Immature natural killer cell (primary cell): ENCODE data around the gene SMTNL2. TPM values are rescaled to one million over a fixed set of nuclear protein-coding genes. Genes with fewer than 3 reads are reported as not detected.
"Not testable (repeated sequence)": the region's sequence is repeated elsewhere in the genome, so short reads cannot be mapped to it uniquely, and the experiment has no call there.

Experiments used
- DNase-seq, 3 donors: peaks; one replicate each; pipeline ENCODE4 v3.0.0; 2022; ENCODE audit warnings: mixed read lengths in 1 of 3
- H3K27ac Mint-ChIP-seq, 6 donors: one replicate each; pipeline ENCODE4 v1.8.0; 2020; ENCODE audit warnings: mixed read lengths in 6 of 6, mild to moderate bottlenecking in 5 of 6, inconsistent platforms in 4 of 6, moderate library complexity in 3 of 6
- H3K27me3 Mint-ChIP-seq, 3 donors: one replicate each; pipeline ENCODE4 v1.8.0; 2020 to 2021; ENCODE audit warnings: low read depth in 3 of 3, mild to moderate bottlenecking in 3 of 3, mixed read lengths in 3 of 3, moderate library complexity in 3 of 3, inconsistent platforms in 1 of 3
- H3K36me3 Mint-ChIP-seq, 3 donors: one replicate each; pipeline ENCODE4 v1.8.0; 2020; ENCODE audit warnings: mixed read lengths in 3 of 3, inconsistent platforms in 2 of 3, mild to moderate bottlenecking in 2 of 3
- H3K4me1 Mint-ChIP-seq, 2 donors: one replicate each; pipeline ENCODE4 v1.8.0; 2020; ENCODE audit warnings: inconsistent platforms in 2 of 2, mild to moderate bottlenecking in 2 of 2, mixed read lengths in 2 of 2, moderate library complexity in 1 of 2
- H3K4me3 Mint-ChIP-seq, 5 donors: one replicate each; pipeline ENCODE4 v1.8.0; 2020; ENCODE audit warnings: mild to moderate bottlenecking in 5 of 5, mixed read lengths in 5 of 5, inconsistent platforms in 3 of 5, moderate library complexity in 3 of 5
- H3K9me3 Mint-ChIP-seq, 6 donors: one replicate each; pipeline ENCODE4 v1.8.0; 2020; ENCODE audit warnings: mild to moderate bottlenecking in 6 of 6, mixed read lengths in 6 of 6, inconsistent platforms in 4 of 6, moderate library complexity in 3 of 6
- polyA plus RNA-seq, 3 donors: library from polyadenylated mRNA; unstranded; fragments of 300-500 nt; fragmentation: Illumina TruSeq; gene quantifications; one replicate each; pipeline ENCODE4 v1.2.3, GENCODE V29; 2021

The SMTNL2 gene
- polyA plus RNA-seq, 3 donors from 2014 or later = not detected

DNA sequence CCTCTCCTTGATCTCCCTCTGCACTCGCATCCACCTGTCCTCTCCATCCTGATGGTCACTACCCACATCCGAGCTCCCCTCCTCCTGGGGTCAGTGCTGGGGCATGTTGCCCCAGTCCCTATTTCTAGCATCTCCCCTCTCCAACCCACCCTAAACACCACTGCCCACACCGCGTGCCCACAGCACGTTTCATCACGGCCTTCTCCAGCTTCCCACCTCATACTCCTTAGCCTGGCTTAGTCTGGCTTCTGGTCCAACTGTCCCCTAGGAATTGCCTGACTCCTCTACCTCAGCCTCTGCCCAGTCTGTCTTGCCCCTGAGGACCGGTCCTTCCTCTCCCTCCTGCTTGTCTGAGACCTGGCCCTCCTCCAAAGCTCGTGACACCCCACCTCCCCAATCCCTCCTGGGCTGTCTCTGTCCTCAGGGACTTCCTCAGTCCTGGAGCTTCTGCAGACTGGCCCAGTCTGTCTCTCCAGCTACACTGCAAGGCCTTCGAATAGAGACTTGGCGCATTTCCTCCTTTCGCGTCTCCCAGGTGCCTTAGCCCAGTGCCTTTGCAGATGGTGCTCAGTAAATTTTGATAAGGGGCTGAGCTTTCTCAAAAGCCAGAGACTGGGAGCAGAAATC is 52.3 kb downstream of the SMTNL2 start:
- Mint-ChIP-seq H3K4me3 (no peak overlapping the region), H3K4me1 (peaks cover 0 to 1% of the 10 kb centered on the region in 2 donors), H3K36me3 (no peaks in the 10 kb centered on the region), H3K27ac (no peak overlapping the region), H3K27me3 (peaks cover 8 to 26% (median 19%) of the 10 kb centered on the region in 3 donors), H3K9me3 (peaks cover 0 to 2% (median 0%) of the 10 kb centered on the region in 6 donors)
- no peak for DNase-seq

DNA sequence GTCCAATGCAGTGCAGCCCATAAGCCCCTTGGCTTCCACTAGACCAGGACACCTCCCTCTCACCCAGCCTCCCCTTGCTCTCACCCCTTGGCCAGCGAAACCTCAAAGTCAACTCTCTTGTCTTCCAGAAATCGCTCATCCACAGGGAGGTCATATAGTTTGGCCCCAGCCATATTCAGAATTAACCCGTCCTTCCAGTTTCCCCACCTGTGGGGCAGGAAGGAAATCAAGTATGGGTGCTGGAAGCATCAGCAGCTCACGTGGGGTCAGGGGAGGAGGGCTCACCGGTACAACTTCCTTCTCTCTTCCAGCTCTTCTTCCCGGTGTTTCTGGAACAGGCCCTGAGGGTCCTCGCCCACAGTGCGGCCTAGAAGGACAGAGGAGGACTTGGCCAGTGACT is 54.4 kb downstream of the SMTNL2 start:
- not testable (repeated sequence) for H3K27ac Mint-ChIP-seq, H3K4me1 Mint-ChIP-seq, H3K36me3 Mint-ChIP-seq, H3K4me3 Mint-ChIP-seq, H3K9me3 Mint-ChIP-seq, DNase-seq
- H3K27me3 Mint-ChIP-seq = peaks cover 16 to 28% (median 25%) of the 10 kb centered on the region in 3 donors

DNA sequence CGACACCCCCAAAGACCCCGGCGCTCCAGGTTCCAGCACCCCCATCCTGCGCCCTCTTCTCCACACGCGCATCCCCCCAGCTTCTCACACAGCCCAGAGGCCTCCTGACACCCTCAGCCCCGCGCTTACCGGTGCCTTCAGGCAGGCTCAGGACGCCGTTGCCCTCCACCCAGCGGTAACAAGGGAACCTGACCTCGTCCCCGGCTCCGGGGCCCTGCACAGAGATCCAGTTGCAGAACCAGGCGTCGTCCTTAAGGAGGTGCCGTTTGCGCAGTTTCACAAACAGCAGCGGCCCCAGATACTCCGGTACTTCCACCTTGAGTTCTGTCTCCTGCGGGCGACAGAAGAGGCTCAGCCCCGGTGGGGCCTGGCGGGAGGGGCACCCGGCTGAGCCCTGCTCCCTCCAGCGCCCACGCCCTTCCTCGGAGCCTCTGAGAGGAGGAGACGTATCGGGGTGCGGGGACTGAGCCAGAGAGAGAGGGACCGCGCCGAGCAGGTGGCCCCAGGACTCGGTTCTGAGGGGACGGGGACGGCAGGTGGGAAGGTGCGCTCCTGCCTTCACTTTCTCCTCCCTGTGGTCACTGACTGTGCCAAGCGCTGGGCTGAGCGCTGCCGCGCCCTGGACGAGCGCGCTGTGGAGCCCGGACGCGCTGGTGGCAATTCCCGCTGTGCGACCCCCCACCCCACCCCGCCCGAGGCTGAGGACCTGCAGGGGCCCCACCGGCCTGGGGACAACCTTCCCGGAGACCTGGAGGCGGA is 55.2 kb downstream of the SMTNL2 start:
- peaks cover 12 to 34% (median 26%) of the 10 kb centered on the region in 3 donors for H3K27me3 Mint-ChIP-seq
- not testable (repeated sequence) for H3K36me3 Mint-ChIP-seq, DNase-seq, H3K4me3 Mint-ChIP-seq, H3K4me1 Mint-ChIP-seq, H3K9me3 Mint-ChIP-seq, H3K27ac Mint-ChIP-seq

DNA sequence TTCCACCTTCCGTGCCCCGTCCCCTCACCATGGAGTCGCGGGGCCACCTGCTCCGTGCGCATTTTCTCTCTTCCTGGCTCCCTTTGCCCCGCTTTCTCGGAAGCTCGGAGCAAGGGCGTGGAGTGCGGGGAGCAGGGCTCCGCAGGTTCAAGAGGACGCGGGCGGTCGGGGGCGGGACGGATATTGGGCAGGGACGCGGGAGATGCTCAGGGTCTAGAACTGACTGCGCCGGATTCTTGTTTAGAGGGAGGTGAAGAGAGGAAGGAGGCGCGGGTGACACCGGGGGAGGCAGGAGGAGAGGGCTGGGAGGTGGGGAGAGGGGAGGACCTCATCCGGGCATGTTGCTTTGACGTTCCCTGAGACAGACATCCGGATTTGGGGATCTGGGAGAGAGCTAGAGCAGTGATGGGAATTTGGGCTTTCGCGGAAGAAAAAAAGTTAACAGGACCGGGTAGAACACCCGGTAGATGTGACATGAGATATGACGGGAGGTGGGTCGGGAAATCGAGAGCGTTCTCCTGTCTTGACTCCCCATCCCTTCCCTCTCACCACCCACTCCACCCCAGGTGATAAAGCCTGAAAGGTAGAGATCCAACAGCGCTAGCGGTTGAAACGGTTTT is 56.4 kb downstream of the SMTNL2 start:
- H3K9me3 Mint-ChIP-seq, H3K4me1 Mint-ChIP-seq, H3K27ac Mint-ChIP-seq, DNase-seq, H3K36me3 Mint-ChIP-seq, H3K4me3 Mint-ChIP-seq: not testable (repeated sequence)
- H3K27me3 Mint-ChIP-seq = peaks cover 17 to 31% (median 26%) of the 10 kb centered on the region in 3 donors

DNA sequence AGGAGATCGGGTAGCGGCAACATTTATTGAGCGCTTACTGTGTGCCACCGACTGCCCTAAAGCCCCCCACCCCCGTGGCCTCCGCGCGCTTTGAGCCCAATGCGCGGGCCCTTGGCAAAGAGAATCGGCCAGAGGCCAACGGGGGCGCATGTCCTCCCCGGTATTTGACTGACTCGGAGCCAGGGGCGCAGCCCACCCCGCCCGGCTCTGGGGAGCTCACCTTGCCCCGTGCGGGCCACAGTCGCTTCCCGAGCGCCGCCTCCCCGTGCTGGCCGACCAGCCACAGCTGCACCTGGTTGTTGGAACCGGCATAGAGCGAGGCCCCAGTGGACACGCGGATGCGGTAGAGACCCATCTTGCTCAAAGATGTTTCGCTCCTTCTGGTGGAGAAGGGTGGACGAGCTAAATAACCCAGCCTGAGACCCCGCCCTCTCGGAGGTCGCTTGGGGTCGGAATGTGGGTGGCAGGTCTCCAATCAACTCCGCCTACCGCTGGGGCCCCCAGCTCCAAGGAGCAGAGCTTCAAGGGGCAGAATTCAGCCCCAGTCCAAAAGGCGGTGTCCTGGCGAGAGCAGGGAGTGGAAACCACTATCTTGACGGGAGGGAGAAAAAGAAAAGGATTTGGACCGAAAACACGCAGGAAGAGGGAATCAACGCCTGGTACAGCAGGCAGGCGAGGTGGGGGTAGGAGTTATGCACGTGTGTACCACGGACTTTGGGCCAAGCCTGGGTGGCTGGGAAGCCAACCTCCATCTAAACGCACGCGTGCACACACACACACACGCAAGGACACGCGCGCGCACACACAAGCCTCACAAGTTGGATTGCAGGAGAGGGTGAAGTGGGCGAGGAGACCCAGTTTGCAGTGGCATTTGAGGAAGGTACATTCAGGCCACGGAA is 57.2 kb downstream of the SMTNL2 start, which contains the start of gene ALOX15:
ALOX15 (minus strand) TSS at position 382 of the 899 bp plus-strand sequence; CDS start at position 355, 27 bp downstream.
- H3K4me1 Mint-ChIP-seq = peaks cover 0 to 1% of the 10 kb centered on the region in 2 donors
- no peaks in the 10 kb centered on the region for H3K36me3 Mint-ChIP-seq
- H3K9me3 Mint-ChIP-seq = peaks cover 0 to 3% (median 0%) of the 10 kb centered on the region in 6 donors
- H3K27ac Mint-ChIP-seq = no peak within 1 kb of the TSS
- peaks cover 17 to 30% (median 25%) of the 10 kb centered on the region in 3 donors for H3K27me3 Mint-ChIP-seq
- no peak within 1 kb of the TSS for H3K4me3 Mint-ChIP-seq
- no peak for DNase-seq

DNA sequence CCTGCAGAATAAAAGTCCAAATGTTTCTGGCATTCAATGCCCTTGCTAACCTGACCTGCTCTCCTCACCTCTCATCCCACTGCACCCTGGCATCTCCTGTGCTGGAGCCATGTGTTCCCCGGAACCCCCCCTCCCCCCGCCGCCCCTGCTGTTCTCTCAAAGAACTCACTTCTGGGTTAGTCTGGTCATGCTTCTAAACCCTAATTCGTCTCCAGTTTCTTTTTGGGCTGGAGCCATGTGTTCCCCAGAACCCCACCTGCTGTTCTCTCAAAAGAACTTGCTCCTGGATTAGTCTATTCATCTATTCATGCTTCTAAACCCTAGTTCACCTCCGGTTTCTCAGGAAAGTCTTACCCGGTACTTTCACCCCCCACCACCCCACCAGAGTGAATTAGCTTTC is 58.0 kb downstream of the SMTNL2 start:
- H3K4me3 Mint-ChIP-seq = no peak overlapping the region
- DNase-seq = no peak
- no peak overlapping the region for H3K27ac Mint-ChIP-seq
- H3K36me3 Mint-ChIP-seq = no peaks in the 10 kb centered on the region
- H3K4me1 Mint-ChIP-seq = peaks cover 0 to 1% of the 10 kb centered on the region in 2 donors
- peaks cover 17 to 30% (median 23%) of the 10 kb centered on the region in 3 donors for H3K27me3 Mint-ChIP-seq
- H3K9me3 Mint-ChIP-seq = peaks cover 0 to 3% (median 0%) of the 10 kb centered on the region in 6 donors

DNA sequence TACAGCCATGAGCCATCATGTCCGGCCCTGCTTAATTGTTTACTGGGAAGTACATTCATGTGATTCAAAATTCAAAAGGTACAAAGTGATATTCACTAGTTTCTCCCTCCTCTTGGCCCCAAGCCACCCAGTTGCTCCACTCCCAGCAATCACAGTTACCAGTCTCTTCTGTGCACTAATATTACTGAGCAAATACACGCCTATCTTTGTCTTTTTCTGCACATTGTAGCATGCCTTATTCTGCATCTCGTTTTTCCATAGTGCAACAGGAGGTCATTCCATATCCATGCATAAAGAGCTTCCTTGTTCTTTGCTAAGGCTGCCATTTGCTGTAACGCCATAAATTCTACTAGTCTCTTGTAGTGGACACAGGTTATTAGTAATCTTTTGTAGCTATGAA is 59.3 kb downstream of the SMTNL2 start:
- Mint-ChIP-seq H3K4me3 (no peak overlapping the region), H3K4me1 (peaks cover 0 to 1% of the 10 kb centered on the region in 2 donors), H3K27me3 (peaks cover 17 to 26% (median 22%) of the 10 kb centered on the region in 3 donors), H3K36me3 (no peaks in the 10 kb centered on the region), H3K9me3 (peaks cover 0 to 3% (median 0%) of the 10 kb centered on the region in 6 donors), H3K27ac (no peak overlapping the region)
- DNase-seq = no peak

DNA sequence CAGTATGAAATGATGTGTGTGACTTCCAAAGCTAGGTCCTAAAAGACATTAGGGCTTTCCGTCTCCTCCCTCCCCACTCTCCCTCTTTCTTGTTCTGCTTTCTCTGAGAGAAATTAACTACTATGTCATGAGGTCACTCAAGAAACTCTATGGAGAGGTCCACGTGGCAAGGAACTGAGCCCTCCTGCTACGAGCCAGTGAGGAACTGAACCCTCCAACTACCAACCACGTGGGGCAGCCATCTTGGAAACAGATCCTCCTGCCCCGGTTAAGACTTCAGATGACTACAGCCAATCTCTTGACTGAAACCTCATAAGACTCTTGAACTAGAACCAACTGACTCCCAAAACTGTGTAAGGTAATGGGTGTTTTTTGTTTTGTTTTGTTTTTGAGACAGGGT is 61.3 kb downstream of the SMTNL2 start:
- peaks cover 17 to 24% (median 23%) of the 10 kb centered on the region in 3 donors for H3K27me3 Mint-ChIP-seq
- H3K4me3 Mint-ChIP-seq = no peak overlapping the region

DNA sequence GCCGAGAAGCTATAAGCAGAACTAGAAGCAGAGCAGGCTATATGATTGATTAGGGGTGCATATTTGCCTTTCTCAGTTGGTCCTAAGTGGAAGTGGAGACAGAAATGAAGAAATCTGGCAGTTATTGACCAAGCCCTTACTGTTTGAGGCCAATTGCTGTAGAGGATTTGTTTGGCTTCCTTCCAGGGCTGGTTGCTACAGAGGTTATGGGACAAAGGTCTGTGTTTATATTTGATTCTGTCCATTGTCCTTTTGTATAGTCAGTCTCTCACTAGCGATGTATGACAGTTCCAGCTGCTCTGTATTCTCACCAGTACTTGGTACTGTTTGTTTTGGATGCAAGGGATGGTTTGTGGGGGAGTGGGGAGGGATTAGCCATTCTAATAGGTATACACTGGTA is 64.4 kb downstream of the SMTNL2 start:
- Mint-ChIP-seq H3K36me3 (no peaks in the 10 kb centered on the region), H3K4me3 (no peak overlapping the region), H3K27me3 (peaks cover 6 to 20% (median 13%) of the 10 kb centered on the region in 3 donors), H3K4me1 (no peaks in the 10 kb centered on the region), H3K27ac (no peak overlapping the region), H3K9me3 (no peaks in the 10 kb centered on the region)
- no peak for DNase-seq

More for the DNA sequence above, 61.3 kb downstream of the SMTNL2 start:
- Mint-ChIP-seq H3K36me3 (no peaks in the 10 kb centered on the region), H3K27ac (no peak overlapping the region), H3K9me3 (peaks cover 0 to 3% (median 0%) of the 10 kb centered on the region in 6 donors), H3K4me1 (no peaks in the 10 kb centered on the region)
- no peak for DNase-seq

DNA sequence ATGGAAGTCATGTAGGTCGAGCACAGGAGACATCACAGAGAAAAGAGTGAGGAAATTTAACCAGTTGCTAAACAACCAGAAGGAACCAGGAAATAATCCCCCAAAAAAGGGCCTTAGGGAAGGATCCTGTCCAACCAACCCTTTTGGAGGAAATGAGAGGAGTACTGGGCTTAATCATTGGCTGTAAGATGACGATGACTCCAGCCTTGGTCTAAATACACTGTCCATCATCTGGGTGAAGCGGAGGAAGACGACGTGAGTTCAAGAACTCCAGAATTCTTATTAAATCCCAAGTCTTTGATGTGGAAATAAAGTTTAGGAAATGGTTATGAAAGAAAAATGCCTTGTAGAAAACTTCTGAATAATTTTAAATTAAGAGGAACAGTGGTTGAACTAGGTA is 68.7 kb downstream of the SMTNL2 start:
- H3K4me1 Mint-ChIP-seq = no peaks in the 10 kb centered on the region

DNA sequence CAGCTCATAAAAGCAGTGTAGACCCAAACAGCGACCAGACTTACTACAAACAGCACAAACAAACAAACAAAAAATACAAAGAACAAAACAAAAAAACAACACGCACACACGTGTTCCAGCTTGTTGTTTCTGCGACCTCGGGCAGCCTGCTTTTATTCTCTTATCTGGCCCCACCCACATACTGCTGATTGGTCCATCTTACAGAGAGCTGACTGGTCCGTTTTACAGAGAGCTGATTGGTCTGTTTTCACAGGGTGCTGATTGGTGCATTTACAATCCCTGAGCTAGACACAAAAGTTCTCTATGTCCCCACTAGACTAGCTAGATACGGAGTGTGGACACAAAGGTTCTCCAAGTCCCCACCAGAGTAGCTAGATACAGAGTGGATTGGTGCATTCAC is 71.6 kb downstream of the SMTNL2 start:
- not testable (repeated sequence) for DNase-seq, H3K27me3 Mint-ChIP-seq, H3K4me3 Mint-ChIP-seq, H3K9me3 Mint-ChIP-seq, H3K27ac Mint-ChIP-seq, H3K36me3 Mint-ChIP-seq, H3K4me1 Mint-ChIP-seq

More for the DNA sequence above, 68.7 kb downstream of the SMTNL2 start:
- DNase-seq = no peak
- no peak overlapping the region for H3K4me3 Mint-ChIP-seq
- peaks cover 0 to 9% (median 6%) of the 10 kb centered on the region in 3 donors for H3K27me3 Mint-ChIP-seq
- no peaks in the 10 kb centered on the region for H3K36me3 Mint-ChIP-seq
- H3K27ac Mint-ChIP-seq = no peak overlapping the region
- no peaks in the 10 kb centered on the region for H3K9me3 Mint-ChIP-seq

DNA sequence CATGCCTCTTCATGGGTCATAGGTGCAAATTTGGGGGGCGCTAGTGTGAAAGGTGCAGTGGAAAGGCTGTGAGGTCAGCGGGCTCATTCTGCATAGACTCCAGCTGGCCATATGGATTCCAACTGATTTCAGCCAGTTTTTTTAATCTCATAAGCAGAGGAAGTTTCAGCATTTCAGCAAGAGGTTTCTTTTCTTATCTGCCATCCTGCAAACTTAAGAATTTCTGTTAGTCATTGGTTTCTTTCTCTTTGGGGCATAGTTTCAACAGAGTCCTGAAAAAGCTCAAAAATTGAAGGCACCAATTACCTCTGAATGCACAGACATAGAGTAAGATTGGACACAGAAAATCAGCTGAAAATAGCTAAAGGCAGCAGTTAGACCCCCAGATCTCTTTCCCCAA is 73.3 kb downstream of the SMTNL2 start:
- no peaks in the 10 kb centered on the region for H3K4me1 Mint-ChIP-seq
- H3K27ac Mint-ChIP-seq = no peak overlapping the region
- DNase-seq = no peak
- no peaks in the 10 kb centered on the region for H3K9me3 Mint-ChIP-seq
- H3K36me3 Mint-ChIP-seq = no peaks in the 10 kb centered on the region
- peaks cover 0 to 6% (median 5%) of the 10 kb centered on the region in 3 donors for H3K27me3 Mint-ChIP-seq
- no peak overlapping the region for H3K4me3 Mint-ChIP-seq
